ENCODE data around the gene TSPEAR.

DNA sequence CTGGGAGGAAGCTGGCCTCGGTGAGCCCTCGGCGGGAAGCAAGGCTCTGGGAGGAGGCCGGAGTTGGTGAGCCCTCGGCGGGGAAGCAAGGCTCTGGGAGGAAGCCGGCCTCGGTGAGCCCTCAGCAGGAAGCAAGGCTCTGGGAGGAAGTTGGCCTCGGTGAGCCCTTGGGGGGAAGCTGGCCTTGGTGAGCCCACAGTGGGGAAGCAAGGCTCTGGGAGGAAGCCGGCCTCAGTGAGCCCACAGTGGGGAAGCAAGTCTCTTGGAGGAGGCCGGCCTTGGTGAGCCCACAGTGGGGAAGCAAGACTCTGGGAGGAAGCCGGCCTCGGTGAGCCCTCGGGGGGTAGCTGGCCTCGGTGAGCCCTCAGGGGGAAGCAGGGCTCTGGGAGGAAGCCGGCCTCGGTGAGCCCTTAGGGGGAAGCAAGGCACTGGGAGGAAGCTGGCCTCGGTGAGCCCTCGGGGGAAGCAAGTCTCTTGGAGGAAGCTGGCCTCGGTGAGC, 207.4 kb downstream of the TSPEAR start:
- TF ChIP-seq POLR2A (IDR thresholded peaks at IDR 0.05), result no peak
- TF ChIP-seq, protein P1, sequence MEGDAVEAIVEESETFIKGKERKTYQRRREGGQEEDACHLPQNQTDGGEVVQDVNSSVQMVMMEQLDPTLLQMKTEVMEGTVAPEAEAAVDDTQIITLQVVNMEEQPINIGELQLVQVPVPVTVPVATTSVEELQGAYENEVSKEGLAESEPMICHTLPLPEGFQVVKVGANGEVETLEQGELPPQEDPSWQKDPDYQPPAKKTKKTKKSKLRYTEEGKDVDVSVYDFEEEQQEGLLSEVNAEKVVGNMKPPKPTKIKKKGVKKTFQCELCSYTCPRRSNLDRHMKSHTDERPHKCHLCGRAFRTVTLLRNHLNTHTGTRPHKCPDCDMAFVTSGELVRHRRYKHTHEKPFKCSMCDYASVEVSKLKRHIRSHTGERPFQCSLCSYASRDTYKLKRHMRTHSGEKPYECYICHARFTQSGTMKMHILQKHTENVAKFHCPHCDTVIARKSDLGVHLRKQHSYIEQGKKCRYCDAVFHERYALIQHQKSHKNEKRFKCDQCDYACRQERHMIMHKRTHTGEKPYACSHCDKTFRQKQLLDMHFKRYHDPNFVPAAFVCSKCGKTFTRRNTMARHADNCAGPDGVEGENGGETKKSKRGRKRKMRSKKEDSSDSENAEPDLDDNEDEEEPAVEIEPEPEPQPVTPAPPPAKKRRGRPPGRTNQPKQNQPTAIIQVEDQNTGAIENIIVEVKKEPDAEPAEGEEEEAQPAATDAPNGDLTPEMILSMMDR (IDR thresholded peaks at IDR 0.05 in 4 of 5, conservative IDR thresholded peaks at IDR 0.05 in 1 of 5), result no peak

Measured in gastrocnemius medialis (tissue), 4 donors.